ENCODE results near the gene SUGCT.

The SUGCT gene

GRCh38 chr7:40301486-40302068 is 166.8 kb downstream of the SUGCT start:
- H3K4me3 ChIP-seq (ENCODE audit: low read depth, low read length): no peak overlapping the region
- no peak for TF ChIP-seq MAX (IDR thresholded peaks at IDR 0.05; ENCODE audit: low read depth, low read length)
- no peak for TF ChIP-seq MYC (IDR thresholded peaks at IDR 0.05; ENCODE audit: low read depth, low read length)
- TF ChIP-seq POLR2A (IDR thresholded peaks at IDR 0.05; ENCODE audit: extremely low read depth, insufficient read length): no peak
- TF ChIP-seq CTCF (IDR thresholded peaks at IDR 0.05; ENCODE audit: low read depth, low read length): no peak
- no peak for DNase-seq (ENCODE audit: low read depth)

- DNase-seq (ENCODE audit: low read depth): no peak
- no peak for TF ChIP-seq CTCF (IDR thresholded peaks at IDR 0.05; ENCODE audit: low read depth, low read length)
- no peak for TF ChIP-seq POLR2A (IDR thresholded peaks at IDR 0.05; ENCODE audit: extremely low read depth, insufficient read length)
- no peak for TF ChIP-seq MAX (IDR thresholded peaks at IDR 0.05; ENCODE audit: low read depth, low read length)
- TF ChIP-seq MYC (IDR thresholded peaks at IDR 0.05; ENCODE audit: low read depth, low read length): no peak
- H3K4me3 ChIP-seq (ENCODE audit: low read depth, low read length): no peak overlapping the region
Measured at GRCh38 chr7:40303996-40304395, 169.2 kb downstream of the SUGCT start.

- no peak for TF ChIP-seq POLR2A (IDR thresholded peaks at IDR 0.05; ENCODE audit: extremely low read depth, insufficient read length)
- no peak for TF ChIP-seq MYC (IDR thresholded peaks at IDR 0.05; ENCODE audit: low read depth, low read length)
- TF ChIP-seq CTCF (IDR thresholded peaks at IDR 0.05; ENCODE audit: low read depth, low read length): no peak
- TF ChIP-seq MAX (IDR thresholded peaks at IDR 0.05; ENCODE audit: low read depth, low read length): no peak
- DNase-seq (ENCODE audit: low read depth): no peak
- no peak overlapping the region for H3K4me3 ChIP-seq (ENCODE audit: low read depth, low read length)
Measured at GRCh38 chr7:40305229-40305628, 170.4 kb downstream of the SUGCT start.

- TF ChIP-seq CTCF (IDR thresholded peaks at IDR 0.05; ENCODE audit: low read depth, low read length) (no peak), POLR2A (IDR thresholded peaks at IDR 0.05; ENCODE audit: extremely low read depth, insufficient read length) (no peak), MYC (IDR thresholded peaks at IDR 0.05; ENCODE audit: low read depth, low read length) (no peak), MAX (IDR thresholded peaks at IDR 0.05; ENCODE audit: low read depth, low read length) (no peak)
- no peak for DNase-seq (ENCODE audit: low read depth)
Measured at GRCh38 chr7:40306025-40306424, 171.2 kb downstream of the SUGCT start.

GRCh38 chr7:40306596-40306995 is 171.8 kb downstream of the SUGCT start:
- DNase-seq (ENCODE audit: low read depth): no peak
- no peak for TF ChIP-seq CTCF (IDR thresholded peaks at IDR 0.05; ENCODE audit: low read depth, low read length)

More at GRCh38 chr7:40306025-40306424, 171.2 kb downstream of the SUGCT start:
- no peak overlapping the region for H3K4me3 ChIP-seq (ENCODE audit: low read depth, low read length)

GRCh38 chr7:40310258-40310657 is 175.5 kb downstream of the SUGCT start:
- TF ChIP-seq MYC (IDR thresholded peaks at IDR 0.05; ENCODE audit: low read depth, low read length) (no peak), CTCF (IDR thresholded peaks at IDR 0.05; ENCODE audit: low read depth, low read length) (no peak), MAX (IDR thresholded peaks at IDR 0.05; ENCODE audit: low read depth, low read length) (no peak), POLR2A (IDR thresholded peaks at IDR 0.05; ENCODE audit: extremely low read depth, insufficient read length) (no peak)
- no peak for DNase-seq (ENCODE audit: low read depth)
- no peak overlapping the region for H3K4me3 ChIP-seq (ENCODE audit: low read depth, low read length)

More at GRCh38 chr7:40306596-40306995, 171.8 kb downstream of the SUGCT start:
- no peak overlapping the region for H3K4me3 ChIP-seq (ENCODE audit: low read depth, low read length)
